GM19463 (cell line): Measurements from ENCODE around the gene RFC1.
"Not testable (repeated sequence)": the region's sequence is repeated elsewhere in the genome, so short reads cannot be mapped to it uniquely, and the experiment has no call there.

Experiments
- ATAC-seq: cut with Tn5 transposase; IDR thresholded peaks from one replicate; pipeline ENCODE4 v1.9.1; 2021; ENCODE audit warnings: mild to moderate bottlenecking, moderate library complexity; ENCODE audit not compliant: unreplicated experiment

Gene RFC1

GRCh38 chr4:39312816-39313215 is 53.3 kb downstream of the RFC1 start:
- ATAC-seq, result no peak

GRCh38 chr4:39308611-39309010 is 57.6 kb downstream of the RFC1 start:
- ATAC-seq, result no peak

- ATAC-seq, result no peak
Observed at GRCh38 chr4:39305912-39306677, 60.1 kb downstream of the RFC1 start.

DNA sequence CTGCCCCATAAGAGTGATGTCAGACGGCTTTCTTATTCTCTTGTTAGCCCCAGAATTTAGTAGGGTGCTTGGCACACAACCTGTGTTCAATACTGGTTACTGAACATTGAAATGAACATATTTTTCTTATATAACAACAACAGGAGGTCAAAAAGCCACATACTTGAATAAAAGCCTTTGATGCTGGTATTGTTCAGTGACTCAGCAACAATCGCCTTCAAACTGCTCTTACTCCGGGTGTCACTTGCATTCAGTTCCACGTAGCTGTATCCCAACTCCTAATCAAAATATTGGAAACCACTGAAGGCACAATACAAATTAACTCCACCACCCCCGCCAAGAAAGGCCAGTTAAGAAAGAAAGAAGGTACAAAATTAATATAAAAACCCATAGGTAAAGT is 61.5 kb downstream of the RFC1 start:
- ATAC-seq, result no peak

- no peak for ATAC-seq
Observed at GRCh38 chr4:39303871-39304270, 62.3 kb downstream of the RFC1 start.

DNA sequence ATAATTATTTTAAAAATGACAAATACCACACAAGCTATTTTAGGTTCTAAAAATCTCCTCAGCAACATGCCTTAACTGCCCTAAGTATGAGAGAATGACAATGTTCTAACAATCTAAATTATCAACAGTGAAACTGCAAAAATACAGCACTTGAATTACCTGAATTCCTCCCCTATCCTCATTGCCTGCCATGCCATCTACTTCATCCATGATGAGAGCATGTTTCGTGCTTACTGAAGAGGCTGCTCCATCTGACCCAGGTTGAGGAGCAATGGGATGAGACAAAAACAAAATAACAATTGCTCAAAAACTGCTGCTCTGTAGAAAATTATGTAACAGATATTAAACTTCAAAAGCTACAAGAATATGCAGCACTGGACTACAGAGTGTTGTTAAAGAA is 63.3 kb downstream of the RFC1 start:
- ATAC-seq, result no peak

- ATAC-seq, result no peak
Observed at GRCh38 chr4:39295784-39296183, 70.4 kb downstream of the RFC1 start.

DNA sequence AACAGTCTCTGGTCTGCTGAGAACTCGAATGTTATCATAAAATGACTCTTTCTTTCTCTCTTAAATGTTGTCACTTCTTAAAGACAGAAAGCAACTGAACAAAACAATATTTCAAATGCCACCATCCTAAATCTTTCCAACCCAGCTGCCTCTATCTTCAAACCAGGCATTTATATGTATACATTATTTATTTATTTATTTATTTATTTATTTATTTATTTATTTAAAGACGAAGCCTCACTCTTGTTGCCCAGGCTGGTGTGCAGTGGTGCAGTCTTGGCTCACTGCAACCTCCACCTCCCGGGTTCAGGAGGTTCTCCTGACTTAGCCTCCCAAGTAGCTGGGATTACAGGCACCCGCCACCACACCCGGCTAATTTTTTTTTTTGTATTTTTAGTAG is 73.7 kb downstream of the RFC1 start:
- not testable (repeated sequence) for ATAC-seq

DNA sequence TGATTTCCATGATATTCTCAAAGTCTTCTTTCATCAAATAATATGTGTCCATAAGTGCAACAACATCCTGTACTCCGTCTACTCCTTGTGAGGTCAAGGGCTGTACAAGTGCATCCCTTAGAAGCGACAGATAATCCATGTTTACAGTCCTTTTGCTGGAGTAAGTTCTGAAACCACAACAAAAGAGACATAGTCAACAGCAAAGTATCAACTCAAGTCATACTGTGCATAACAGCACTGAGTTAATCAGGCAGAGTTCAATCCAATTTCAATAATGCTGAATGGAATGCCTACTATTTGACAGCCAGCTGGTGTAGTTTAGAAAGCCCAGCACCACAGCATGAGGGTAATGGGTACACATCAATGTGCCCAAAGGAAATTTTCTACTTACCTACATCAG is 74.5 kb downstream of the RFC1 start:
- ATAC-seq, result no peak

DNA sequence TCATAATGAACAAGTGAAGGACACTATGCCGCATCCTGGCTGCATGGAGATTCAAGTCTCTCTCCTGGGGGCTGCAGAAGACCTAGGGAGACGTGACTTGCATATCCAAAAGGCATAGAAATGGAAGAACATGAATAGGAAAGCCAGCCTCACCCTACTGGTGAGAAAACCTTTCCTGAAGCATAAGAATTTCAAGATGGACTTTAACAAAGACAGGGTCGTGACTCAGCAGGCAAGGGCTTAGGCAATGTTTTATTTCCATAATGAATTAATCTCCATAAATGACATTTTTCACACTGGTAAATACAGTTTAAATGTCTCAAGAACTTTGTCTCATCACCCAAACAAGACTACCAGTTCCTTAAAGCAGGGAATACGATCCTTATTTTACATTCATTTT is 78.9 kb downstream of the RFC1 start:
- no peak for ATAC-seq

DNA sequence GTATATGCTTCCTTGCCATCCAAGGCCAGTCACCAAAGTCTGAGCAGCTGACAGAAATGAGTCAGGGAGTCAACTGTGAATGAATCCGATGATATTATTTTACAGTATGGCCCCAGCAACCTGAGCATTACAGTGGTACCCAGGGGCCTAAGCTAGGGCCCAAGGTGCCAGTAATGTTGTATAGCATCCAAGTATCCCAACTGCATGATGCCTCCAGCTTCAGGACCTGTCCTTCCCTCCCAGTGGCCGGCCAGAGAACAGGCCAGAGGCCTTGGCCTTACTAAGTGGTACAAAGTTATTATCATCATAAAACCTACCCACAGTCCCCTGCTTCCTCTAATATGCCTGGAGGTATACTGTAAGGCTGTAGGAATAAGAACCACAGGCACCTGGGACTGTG is 79.9 kb downstream of the RFC1 start:
- ATAC-seq, result no peak

- ATAC-seq, result no peak
Observed at GRCh38 chr4:39285853-39286252, 80.3 kb downstream of the RFC1 start.

- no peak for ATAC-seq
Observed at GRCh38 chr4:39285111-39285795, 80.9 kb downstream of the RFC1 start.

GRCh38 chr4:39280770-39281169 is 85.4 kb downstream of the RFC1 start:
- ATAC-seq, result no peak

DNA sequence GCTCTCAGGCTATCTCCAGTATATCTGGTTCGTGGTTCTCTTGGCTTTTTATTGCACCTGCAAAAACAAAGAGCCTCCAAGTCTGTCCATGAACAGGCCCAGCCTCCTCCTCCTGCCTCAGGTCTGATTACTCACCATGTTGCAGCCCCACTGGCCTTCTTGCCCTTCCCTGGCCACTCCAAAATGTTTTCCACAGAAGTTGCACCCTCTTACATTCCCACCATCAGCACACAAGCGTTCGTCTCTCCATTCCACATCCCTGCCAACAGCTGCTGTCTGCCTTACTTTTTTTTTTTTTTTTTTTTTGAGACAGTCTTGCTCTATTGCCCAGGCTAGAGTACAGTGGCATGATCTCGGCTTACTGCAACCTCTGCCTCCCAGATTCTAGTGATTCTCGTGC is 86.7 kb downstream of the RFC1 start:
- no peak for ATAC-seq

DNA sequence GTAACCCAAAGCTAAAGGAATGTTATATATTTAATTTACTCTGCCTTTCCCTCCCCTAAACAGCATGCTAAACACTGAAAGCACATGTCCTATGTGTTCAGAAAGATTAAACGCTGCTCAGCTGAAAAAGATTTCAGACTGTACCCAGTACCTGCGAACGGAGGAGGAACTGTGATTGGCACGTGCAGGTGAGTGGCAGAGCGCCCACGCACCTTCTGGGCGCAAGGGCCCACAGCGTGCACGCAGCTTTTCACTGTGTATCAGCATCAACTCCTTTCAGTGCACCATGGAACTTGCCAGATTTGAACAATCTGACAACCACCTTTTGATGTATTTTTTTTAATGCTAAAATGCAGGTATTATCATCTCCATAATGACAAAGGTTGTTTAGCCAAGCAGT is 87.7 kb downstream of the RFC1 start:
- ATAC-seq, result no peak

- not testable (repeated sequence) for ATAC-seq
Observed at GRCh38 chr4:39277661-39278060, 88.5 kb downstream of the RFC1 start.

GRCh38 chr4:39274503-39274902 is 91.7 kb downstream of the RFC1 start:
- no peak for ATAC-seq

DNA sequence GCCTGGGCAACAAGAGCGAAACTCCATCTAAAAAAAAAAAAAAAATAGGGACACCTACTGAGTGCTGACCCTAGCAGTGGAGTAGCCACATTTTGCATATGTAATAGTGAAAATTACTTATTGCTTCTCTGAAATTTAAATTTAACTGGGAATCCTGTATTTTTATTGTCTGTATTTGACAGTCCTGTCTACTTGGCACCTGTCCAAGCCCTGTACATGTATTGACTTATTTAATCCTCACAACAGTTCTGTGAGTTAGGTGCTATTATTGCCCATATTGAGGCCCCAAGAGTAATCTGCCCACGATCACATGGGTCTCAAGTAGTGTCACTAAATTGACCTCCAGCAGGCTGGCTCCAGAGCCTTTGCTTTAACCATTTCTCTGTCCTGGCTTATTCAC is 102.3 kb downstream of the RFC1 start:
- no peak for ATAC-seq

- no peak for ATAC-seq
Observed at GRCh38 chr4:39259571-39260330, 106.4 kb downstream of the RFC1 start.

- ATAC-seq, result no peak
Observed at GRCh38 chr4:39256436-39256835, 109.7 kb downstream of the RFC1 start.

GRCh38 chr4:39255871-39256270 is 110.3 kb downstream of the RFC1 start:
- no peak for ATAC-seq
